Measurements from ENCODE around the gene LRIG2.
"Not testable (repeated sequence)": the region's sequence is repeated elsewhere in the genome, so short reads cannot be mapped to it uniquely, and the experiment has no call there.

Gene LRIG2

GRCh38 chr1:113126207-113126606 lies 53.2 kb downstream of the LRIG2 start:
- DNase-seq (ENCODE audit: low read depth), result no peak

GRCh38 chr1:113128116-113128515 lies 55.1 kb downstream of the LRIG2 start:
- DNase-seq (ENCODE audit: low read depth), result no peak

GRCh38 chr1:113129529-113130185 lies 56.7 kb downstream of the LRIG2 start:
- no peak for DNase-seq (ENCODE audit: low read depth)

- DNase-seq (ENCODE audit: low read depth), result no peak
These were observed 60.0 kb downstream of the LRIG2 start for GRCh38 chr1:113133038-113133437.

GRCh38 chr1:113133759-113134158 lies 60.8 kb downstream of the LRIG2 start:
- DNase-seq (ENCODE audit: low read depth), result no peak

- no peak for DNase-seq (ENCODE audit: low read depth)
These were observed 62.5 kb downstream of the LRIG2 start for GRCh38 chr1:113135460-113135859.

GRCh38 chr1:113136476-113136875 lies 63.5 kb downstream of the LRIG2 start:
- DNase-seq (ENCODE audit: low read depth), result no peak

GRCh38 chr1:113137563-113137962 lies 64.6 kb downstream of the LRIG2 start:
- DNase-seq (ENCODE audit: low read depth), result no peak

GRCh38 chr1:113138778-113139177 lies 65.8 kb downstream of the LRIG2 start:
- no peak for DNase-seq (ENCODE audit: low read depth)

GRCh38 chr1:113140176-113140575 lies 67.2 kb downstream of the LRIG2 start:
- DNase-seq (ENCODE audit: low read depth), result no peak

- no peak for DNase-seq (ENCODE audit: low read depth)
These were observed 67.8 kb downstream of the LRIG2 start for GRCh38 chr1:113140588-113141446.

GRCh38 chr1:113141650-113142473 lies 68.9 kb downstream of the LRIG2 start:
- no peak for DNase-seq (ENCODE audit: low read depth)

GRCh38 chr1:113142791-113143190 lies 69.8 kb downstream of the LRIG2 start:
- DNase-seq (ENCODE audit: low read depth), result no peak

- DNase-seq (ENCODE audit: low read depth), result no peak
These were observed 73.5 kb downstream of the LRIG2 start for GRCh38 chr1:113146242-113147072.

- DNase-seq (ENCODE audit: low read depth), result no peak
These were observed 74.2 kb downstream of the LRIG2 start for GRCh38 chr1:113147073-113147625.

- no peak for DNase-seq (ENCODE audit: low read depth)
These were observed 74.8 kb downstream of the LRIG2 start for GRCh38 chr1:113147826-113148225.

- DNase-seq (ENCODE audit: low read depth), result not testable (repeated sequence)
These were observed 77.5 kb downstream of the LRIG2 start for GRCh38 chr1:113150494-113150893.

- no peak for DNase-seq (ENCODE audit: low read depth)
These were observed 80.3 kb downstream of the LRIG2 start for GRCh38 chr1:113153116-113153803.

- DNase-seq (ENCODE audit: low read depth), result no peak
These were observed 83.4 kb downstream of the LRIG2 start for GRCh38 chr1:113156368-113156767.

- DNase-seq (ENCODE audit: low read depth), result not testable (repeated sequence)
These were observed 85.7 kb downstream of the LRIG2 start for GRCh38 chr1:113158743-113159142.

- DNase-seq (ENCODE audit: low read depth), result no peak
These were observed 93.5 kb downstream of the LRIG2 start for GRCh38 chr1:113166473-113166872.

Measured in stimulated activated CD8-positive, alpha-beta memory T cell treated with anti-CD3 and anti-CD28 coated beads, Interleukin-15, amount 100 ng/mL, for 24 hours (primary cell).